Endothelial cell of umbilical vein (primary cell): ENCODE data around the gene HCFC1. TPM values are rescaled to one million over a fixed set of nuclear protein-coding genes. Genes with fewer than 3 reads are reported as not detected.

Source experiments
- BruUV-seq: library from RNA; stranded (reverse); fragments of 400-500 nt; replicated peaks from 2 replicates; lab custom pipeline; 2021; lab: Mats Ljungman, UMichigan
- CTCF ChIA-PET: fragments of 300-600, 350-600 bp; sonication (Branson Sonifier 250); formaldehyde crosslinking; loops from one replicate; lab custom pipeline; 2021; ENCODE audit warnings: antibody characterized with exemption, inconsistent platforms; lab: Charles Lee
- POLR2A ChIA-PET: fragments of 300-600, 350-600 bp; sonication (Branson Sonifier 250); formaldehyde crosslinking; loops from one replicate; lab custom pipeline; 2021; ENCODE audit warnings: antibody characterized with exemption, inconsistent platforms; lab: Charles Lee
- DNase-seq: peaks from one replicate; pipeline ENCODE4 v3.0.0-alpha.2; 2011; ENCODE audit warnings: low read depth, low spot score
- FAIRE-seq: peaks from 2 replicates; lab custom pipeline; 2011; peaks lifted over from hg19 to GRCh38; lab: Jason Lieb, UNC
- H2AFZ ChIP-seq: 2 replicates; pipeline ENCODE4 v1.6.0; 2012; ENCODE audit warnings: low read depth, low read length, control low read depth, inconsistent platforms
- H3K27ac ChIP-seq: 2 replicates; pipeline ENCODE4 v1.5.1; 2011; ENCODE audit warnings: low read depth, mild to moderate bottlenecking, control low read depth, low read length, moderate library complexity; ENCODE audit not compliant: insufficient read depth
- H3K27me3 ChIP-seq, 2 experiments: 2 replicates each; pipeline versions ENCODE4 v1.6.0 to v1.6.1; 2011; ENCODE audit warnings: low read length in 2 of 2, mixed read lengths in 1 of 2; ENCODE audit not compliant: control insufficient read depth in 2 of 2, insufficient read depth in 2 of 2
- H3K36me3 ChIP-seq, 2 experiments: 2 replicates in 1 of 2; 3 replicates in 1 of 2; pipeline ENCODE4 v1.5.1; 2011; ENCODE audit warnings: low read length in 2 of 2, mild to moderate bottlenecking in 1 of 2, moderate library complexity in 1 of 2; ENCODE audit not compliant: control insufficient read depth in 2 of 2, insufficient read depth in 2 of 2; ENCODE audit errors: extremely low read depth in 1 of 2
- H3K4me1 ChIP-seq: 3 replicates; pipeline ENCODE4 v1.5.1; 2011; ENCODE audit warnings: mild to moderate bottlenecking, low read length; ENCODE audit not compliant: control insufficient read depth, insufficient read depth; ENCODE audit errors: extremely low read depth
- H3K4me2 ChIP-seq: 2 replicates; pipeline ENCODE4 v1.6.1; 2011; ENCODE audit warnings: low read length, control low read depth, mixed read lengths; ENCODE audit not compliant: insufficient read depth
- H3K4me3 ChIP-seq, 3 experiments: fragments of 200-600 bp in 1 of 3; sonication (generic), shearing (Covaris generic) in 1 of 3; replicated peaks in 1 of 3; 2 replicates each; pipeline ENCODE4 v1.5.1; 2011 to 2016; ENCODE audit warnings: control low read depth in 3 of 3, low read length in 3 of 3, mild to moderate bottlenecking in 2 of 3, inconsistent platforms in 1 of 3, low read depth in 1 of 3, moderate library complexity in 1 of 3; ENCODE audit not compliant: insufficient read depth in 1 of 3
- H3K79me2 ChIP-seq: 2 replicates; pipeline ENCODE4 v1.6.0; 2012; ENCODE audit warnings: low read length, inconsistent platforms; ENCODE audit not compliant: control insufficient read depth, insufficient read depth
- H3K9ac ChIP-seq: replicated peaks from 2 replicates; pipeline ENCODE3; 2011; ENCODE audit warnings: low read length, control low read depth; ENCODE audit not compliant: insufficient read depth; ENCODE audit errors: extremely low read depth
- H3K9me1 ChIP-seq: replicated peaks from 3 replicates; pipeline ENCODE4 v1.6.0; 2011; ENCODE audit warnings: mild to moderate bottlenecking, low read length; ENCODE audit not compliant: control insufficient read depth, insufficient read depth; ENCODE audit errors: extremely low read depth
- H3K9me3 ChIP-seq: replicated peaks from 2 replicates; pipeline ENCODE4 v1.5.1; 2012; ENCODE audit warnings: low read length, inconsistent platforms; ENCODE audit not compliant: control insufficient read depth, insufficient read depth
- H4K20me1 ChIP-seq: replicated peaks from 2 replicates; pipeline ENCODE3; 2011; ENCODE audit warnings: mild to moderate bottlenecking, low read length; ENCODE audit not compliant: control insufficient read depth, insufficient read depth; ENCODE audit errors: extremely low read depth
- EZH2 ChIP-seq: IDR thresholded peaks from 2 replicates; pipeline ENCODE4 v1.6.1; 2012; ENCODE audit warnings: borderline replicate concordance, low read depth, mild to moderate bottlenecking, moderate library complexity, low read length, inconsistent platforms; ENCODE audit not compliant: severe bottlenecking
- FOS ChIP-seq: IDR thresholded peaks from 2 replicates; pipeline ENCODE4 v1.6.1; 2011; ENCODE audit warnings: mild to moderate bottlenecking, low read length, moderate library complexity, borderline replicate concordance; ENCODE audit not compliant: insufficient read depth
- GATA2 ChIP-seq: IDR thresholded peaks from 2 replicates; pipeline ENCODE4 v1.7.0; 2011; ENCODE audit warnings: low read depth, mild to moderate bottlenecking, moderate library complexity, mixed read lengths, low read length; ENCODE audit not compliant: insufficient read length, insufficient read depth
- JUN ChIP-seq: IDR thresholded peaks from 2 replicates; pipeline ENCODE4 v1.6.1; 2011; ENCODE audit warnings: borderline replicate concordance, low read depth; ENCODE audit not compliant: insufficient read length, insufficient read depth
- MYC ChIP-seq: IDR thresholded peaks from one replicate; pipeline ENCODE4 v1.6.1; 2011; ENCODE audit warnings: mild to moderate bottlenecking, low read depth, low read length
- POLR2AphosphoS5 ChIP-seq: IDR thresholded peaks from 2 replicates; pipeline ENCODE4 v1.6.1; 2012; ENCODE audit warnings: low read depth, mild to moderate bottlenecking, control low read depth, low read length, moderate library complexity; ENCODE audit not compliant: insufficient read depth
- dilution Hi-C: fragments of 300-500 bp; cut with MboI; formaldehyde crosslinking; loops from one replicate; pipeline ENCODE4 v1.15.0; 2019; ENCODE audit warnings: low sequenced_read_pairs; ENCODE audit not compliant: extremely low pct_ligation_motif_present
- intact Hi-C: fragments of 100-400 bp; cut with micrococcal nuclease; formaldehyde crosslinking; loops from one replicate; pipeline ENCODE4 v1.10.0; 2022
- polyA plus RNA-seq, 4 experiments: library from polyadenylated mRNA; depleted of rRNA in 3 of 4; stranded (reverse) in 3 of 4; unstranded in 1 of 4; fragments of >200 nt; gene quantifications; 2 replicates each; pipeline versions ENCODE4 v1.2.1 to v1.2.3, GENCODE V29; 2011 to 2012; ENCODE audit warnings: missing spikeins in 1 of 4
- total RNA-seq: library from RNA; stranded (reverse); gene quantifications from 2 replicates; pipeline ENCODE4 v1.2.3, GENCODE V29; 2021
- TF ChIP-seq, protein P1 (sequence below), 2 donors: IDR thresholded peaks; 1 replicate in 1 of 2; 2 replicates in 1 of 2; pipeline ENCODE4 v1.5.1; 2011; ENCODE audit warnings: low read length in 2 of 2, mild to moderate bottlenecking in 2 of 2, moderate library complexity in 2 of 2, control low read depth in 1 of 2, inconsistent platforms in 1 of 2, low read depth in 1 of 2; ENCODE audit not compliant: insufficient read depth in 1 of 2; ENCODE audit errors: extremely low read depth in 1 of 2
- TF ChIP-seq, protein P2 (sequence below): IDR thresholded peaks from 2 replicates; pipeline ENCODE4 v1.6.1; 2011; ENCODE audit not compliant: insufficient read depth, insufficient read length

The HCFC1 gene
- total and polyA plus RNA-seq, 2 donors (not counting 3 experiments of a cell fraction or from before 2014, with no cell fraction given): 15.9 to 85.9 TPM

DNA sequence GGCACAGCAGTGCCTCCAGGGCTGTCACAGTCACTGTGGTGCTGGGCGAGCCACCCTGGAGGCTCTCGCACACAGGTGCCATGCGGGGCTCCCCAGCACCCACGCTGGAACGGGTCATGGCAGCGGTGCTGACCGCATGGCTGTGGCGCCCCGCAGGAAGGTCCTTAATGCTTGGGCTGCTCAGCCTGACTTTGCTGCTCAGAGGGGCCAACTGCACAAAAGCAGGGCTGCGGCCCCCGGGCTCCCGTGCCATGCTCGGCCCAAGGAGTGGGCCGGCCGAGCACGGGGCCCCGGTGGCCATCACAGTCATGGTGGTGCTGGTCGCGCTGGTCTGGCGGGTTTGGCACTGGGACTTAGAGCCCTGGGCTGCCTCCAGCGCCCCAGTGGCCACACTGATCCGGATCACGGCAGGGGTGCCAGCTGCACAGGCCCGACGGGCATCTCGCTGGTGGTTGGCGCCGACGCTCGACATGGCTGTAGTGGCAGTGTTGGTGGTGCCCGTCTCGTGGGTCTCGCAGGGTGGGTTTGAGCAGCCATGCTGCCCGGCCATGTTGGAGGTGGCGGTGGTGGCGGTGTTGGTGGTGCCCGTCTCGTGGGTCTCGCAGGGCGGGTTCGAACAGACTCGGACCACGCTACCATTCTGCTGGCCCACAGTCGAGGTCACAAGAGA, 16.9 kb downstream of the HCFC1 start:
- ChIA-PET CTCF (no interaction called here), POLR2A (no interaction called here)

DNA sequence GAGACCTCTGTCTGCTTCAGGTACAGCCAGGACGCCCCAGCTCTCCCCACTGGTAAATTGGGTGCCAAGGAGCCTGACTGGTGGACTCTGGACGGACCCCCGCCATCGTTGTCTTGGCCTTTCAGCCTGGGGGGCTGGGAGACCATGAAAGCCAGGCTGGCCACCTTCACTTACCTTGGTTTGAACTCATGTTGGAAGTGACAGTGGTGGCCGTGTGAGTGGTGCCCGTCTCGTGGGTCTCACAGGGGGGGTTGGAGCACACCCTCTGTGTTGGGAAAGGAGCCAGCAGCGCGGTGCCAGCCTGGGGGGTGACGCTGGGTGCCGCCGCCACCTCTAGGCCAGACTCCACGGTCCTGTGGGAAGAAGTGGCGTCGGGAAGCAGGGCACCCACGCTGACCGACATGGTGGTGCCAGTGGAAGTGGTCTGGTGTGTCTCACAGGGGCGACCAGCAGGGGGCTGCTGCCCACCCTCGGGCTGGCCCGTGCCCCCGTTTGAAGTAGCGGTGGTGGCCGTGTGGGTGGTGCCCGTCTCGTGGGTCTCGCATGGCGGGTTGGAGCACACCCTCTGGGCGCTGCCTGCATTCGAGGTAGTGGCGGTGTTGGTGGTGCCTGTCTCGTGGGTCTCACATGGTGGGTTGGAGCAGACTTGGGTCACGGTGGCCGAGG, 17.6 kb downstream of the HCFC1 start:
- ChIA-PET CTCF (no interaction called here), POLR2A (no interaction called here)
- dilution Hi-C loops: no loop called here
- TF ChIP-seq, protein P1, sequence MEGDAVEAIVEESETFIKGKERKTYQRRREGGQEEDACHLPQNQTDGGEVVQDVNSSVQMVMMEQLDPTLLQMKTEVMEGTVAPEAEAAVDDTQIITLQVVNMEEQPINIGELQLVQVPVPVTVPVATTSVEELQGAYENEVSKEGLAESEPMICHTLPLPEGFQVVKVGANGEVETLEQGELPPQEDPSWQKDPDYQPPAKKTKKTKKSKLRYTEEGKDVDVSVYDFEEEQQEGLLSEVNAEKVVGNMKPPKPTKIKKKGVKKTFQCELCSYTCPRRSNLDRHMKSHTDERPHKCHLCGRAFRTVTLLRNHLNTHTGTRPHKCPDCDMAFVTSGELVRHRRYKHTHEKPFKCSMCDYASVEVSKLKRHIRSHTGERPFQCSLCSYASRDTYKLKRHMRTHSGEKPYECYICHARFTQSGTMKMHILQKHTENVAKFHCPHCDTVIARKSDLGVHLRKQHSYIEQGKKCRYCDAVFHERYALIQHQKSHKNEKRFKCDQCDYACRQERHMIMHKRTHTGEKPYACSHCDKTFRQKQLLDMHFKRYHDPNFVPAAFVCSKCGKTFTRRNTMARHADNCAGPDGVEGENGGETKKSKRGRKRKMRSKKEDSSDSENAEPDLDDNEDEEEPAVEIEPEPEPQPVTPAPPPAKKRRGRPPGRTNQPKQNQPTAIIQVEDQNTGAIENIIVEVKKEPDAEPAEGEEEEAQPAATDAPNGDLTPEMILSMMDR (IDR thresholded peaks at IDR 0.05; ENCODE audit: extremely low read depth in 1 of 2, insufficient read depth in 1 of 2, low read depth in 1 of 2, low read length in 2 of 2): peak; percentile 5 to 20
- no peak for TF ChIP-seq FOS
- FAIRE-seq (no peak), DNase-seq (no peak)
- no TSS peak for BruUV-seq
- Histone ChIP-seq H3K4me3 (no peak overlapping the region), H3K27ac (no peak overlapping the region), H3K9me3 (no peaks in the 10 kb centered on the region), H3K27me3 (no peaks in the 10 kb centered on the region), H3K9ac (no peak overlapping the region), H4K20me1 (no peaks in the 10 kb centered on the region), H2AFZ (no peak overlapping the region), H3K9me1 (no peaks in the 10 kb centered on the region), H3K4me1 (peaks cover 15% of the 10 kb centered on the region), H3K4me2 (no peak overlapping the region), H3K36me3 (peaks cover 21 to 64% of the 10 kb centered on the region in 2 experiments), H3K79me2 (peaks cover 9% of the 10 kb centered on the region)
- intact Hi-C loops: loop anchor here (1.0 to 2.0 kb wide), 2 partner anchors 15 to 190 kb away; partner anchors contain the start of gene PLXNB3

More for the DNA sequence above, 16.9 kb downstream of the HCFC1 start:
- TF ChIP-seq, protein P2, sequence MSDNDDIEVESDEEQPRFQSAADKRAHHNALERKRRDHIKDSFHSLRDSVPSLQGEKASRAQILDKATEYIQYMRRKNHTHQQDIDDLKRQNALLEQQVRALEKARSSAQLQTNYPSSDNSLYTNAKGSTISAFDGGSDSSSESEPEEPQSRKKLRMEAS: no peak
- TF ChIP-seq MYC (no peak), JUN (no peak), FOS (no peak), GATA2 (no peak), POLR2AphosphoS5 (no peak), EZH2 (no peak)
- no peak overlapping the region for H3K27ac ChIP-seq
- H3K9me1 ChIP-seq: no peaks in the 10 kb centered on the region
- no peak overlapping the region for H3K9ac ChIP-seq
- H3K36me3 ChIP-seq: peaks cover 21 to 70% of the 10 kb centered on the region in 2 experiments
- BruUV-seq: TSS peak; percentile 13
- H3K4me2 ChIP-seq: no peak overlapping the region
- H3K79me2 ChIP-seq: peaks cover 9% of the 10 kb centered on the region
- dilution Hi-C loops (no loop called here), intact Hi-C loops (no loop called here)
- FAIRE-seq (no peak), DNase-seq (no peak)
- no peaks in the 10 kb centered on the region for H3K9me3 ChIP-seq
- no peaks in the 10 kb centered on the region for H3K27me3 ChIP-seq
- no peak overlapping the region for H3K4me3 ChIP-seq
- no peak overlapping the region for H2AFZ ChIP-seq
- no peaks in the 10 kb centered on the region for H4K20me1 ChIP-seq
- peaks cover 11% of the 10 kb centered on the region for H3K4me1 ChIP-seq
